Testis (tissue), 2 donors: Measurements from ENCODE around the gene NANS.

Source experiments
- CTCF ChIP-seq, 3 experiments: fragments of 450-650 bp in 2 of 3; fragments of 200-600 bp in 1 of 3; sonication (generic) in 1 of 3; IDR thresholded peaks; one replicate each; pipeline ENCODE4 v1.5.1; 2016 to 2019; ENCODE audit warnings: antibody characterized with exemption in 3 of 3, mild to moderate bottlenecking in 2 of 3, moderate library complexity in 1 of 3
- POLR2A ChIP-seq: fragments of 450-650 bp; IDR thresholded peaks from one replicate; pipeline ENCODE4 v1.6.1; 2017; ENCODE audit warnings: antibody characterized with exemption, mild to moderate bottlenecking, moderate library complexity

DNA sequence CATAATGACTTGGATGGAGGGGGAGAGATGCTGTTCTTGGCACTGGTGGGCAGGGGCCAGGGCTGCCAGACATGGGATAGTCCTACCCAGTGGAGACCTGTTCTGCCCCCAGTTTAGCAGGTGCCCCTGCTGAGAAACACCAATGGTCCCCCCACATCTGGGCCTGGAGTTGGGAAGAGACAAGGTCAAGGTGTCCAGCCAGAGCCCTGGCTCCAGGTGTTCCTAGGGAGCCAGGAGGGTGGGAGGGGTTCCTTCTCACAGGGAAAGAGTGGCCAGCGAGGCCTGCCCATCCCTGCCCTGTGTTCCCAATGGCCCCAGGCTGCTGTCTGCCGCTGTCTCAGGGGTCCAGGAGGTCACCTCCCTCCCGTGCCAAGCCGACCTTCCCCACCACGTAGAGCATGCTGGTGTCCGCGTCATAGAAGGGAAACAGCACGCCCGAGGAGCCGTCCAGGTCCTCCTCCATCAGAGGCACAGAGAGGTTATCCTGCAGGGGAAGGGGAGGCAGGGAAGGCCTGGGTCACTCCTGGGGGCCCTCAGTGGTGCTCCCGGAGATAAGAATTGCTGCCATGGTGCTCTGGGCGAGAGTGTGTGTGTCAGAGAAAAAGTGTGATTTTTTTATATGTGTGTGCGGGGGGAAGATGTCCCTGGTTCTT lies 74.2 kb downstream of the NANS start:
- no peak for TF ChIP-seq CTCF (IDR thresholded peaks at IDR 0.05)
- no peak for TF ChIP-seq POLR2A
